Measurements from ENCODE around the gene BTK.

GRCh38 chrX:101349193-101349562 lies 36.8 kb downstream of the BTK start:
- TF ChIP-seq CTCF (IDR thresholded peaks at IDR 0.05 in 4 of 5, conservative IDR thresholded peaks at IDR 0.05 in 1 of 5), result no peak
- TF ChIP-seq POLR2A (IDR thresholded peaks at IDR 0.05), result no peak

All from gastrocnemius medialis (tissue), 4 donors.